ENCODE results near the gene NAA10. TPM values are rescaled to one million over a fixed set of nuclear protein-coding genes. Genes with fewer than 3 reads are reported as not detected.

NAA10 gene
- polyA plus RNA-seq, 3 donors = 54.7 to 62.2 (median 61.4) TPM

DNA sequence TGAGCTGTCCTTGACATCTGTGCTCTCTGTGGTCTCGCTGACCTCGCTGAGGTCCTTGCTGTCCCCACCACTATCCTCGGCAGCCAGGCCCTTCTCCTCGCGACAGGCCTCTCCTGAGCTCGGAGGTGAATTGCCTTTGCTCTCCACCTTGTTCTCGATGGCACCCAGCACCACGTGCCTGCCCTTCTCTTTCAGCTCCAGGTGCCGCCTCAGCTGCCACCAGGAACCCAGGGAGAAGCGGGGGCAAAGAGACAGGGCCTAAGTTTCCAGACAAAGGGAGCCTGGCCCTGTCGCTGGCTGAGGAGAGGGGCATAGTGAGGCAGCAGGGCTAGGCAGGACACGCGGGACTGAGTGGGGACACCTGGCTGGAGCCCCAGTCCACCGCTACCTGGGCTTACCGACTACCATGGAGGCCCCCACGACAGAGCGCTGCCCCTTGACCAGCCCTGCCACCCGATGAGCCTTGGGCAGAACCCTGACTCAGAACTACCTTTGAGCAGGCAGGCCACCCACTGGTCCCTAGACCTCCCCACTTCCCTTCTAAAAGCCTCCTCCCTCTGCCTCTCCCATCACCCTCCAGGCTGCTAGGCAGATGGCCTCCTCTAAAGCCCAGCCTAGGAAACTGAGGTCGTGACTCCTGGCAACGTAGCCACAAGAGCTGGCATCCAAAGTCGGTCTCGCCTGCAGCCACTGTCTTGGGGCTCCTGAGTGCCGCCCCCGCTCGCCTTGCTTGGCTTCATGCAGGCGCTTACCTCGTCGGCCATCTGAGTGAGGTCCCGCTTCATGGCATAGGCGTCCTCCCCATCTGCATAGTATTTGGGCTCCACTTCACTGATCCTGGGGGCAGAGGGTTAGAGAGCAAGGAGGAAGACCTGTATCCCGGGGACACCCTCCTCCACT is 4.6 kb downstream of the NAA10 start:
- DNase-seq (ENCODE audit: low read depth in 3 of 3, low spot score in 2 of 3) = no peak

DNA sequence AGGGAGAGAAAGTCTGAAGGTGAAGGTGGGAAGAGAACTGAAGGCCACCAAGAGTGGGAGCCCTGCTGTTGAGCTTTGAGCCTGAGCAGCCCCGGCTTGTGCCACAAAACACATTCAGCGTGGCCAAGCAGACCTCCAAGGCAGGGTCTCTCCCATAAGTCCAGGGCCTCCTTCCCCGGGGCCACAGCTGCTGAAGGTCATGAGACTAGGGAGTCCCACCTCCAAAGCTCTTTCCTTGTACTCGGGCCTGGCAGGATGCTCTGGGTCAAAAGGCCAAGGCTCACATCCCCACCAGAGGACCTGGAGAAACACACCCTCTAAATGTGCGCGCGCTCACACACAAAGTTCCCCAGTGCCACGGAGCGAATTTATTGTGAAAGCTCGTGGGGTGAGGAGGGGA is 5.3 kb downstream of the NAA10 start:
- DNase-seq (ENCODE audit: low read depth in 3 of 3, low spot score in 2 of 3) = no peak

DNA sequence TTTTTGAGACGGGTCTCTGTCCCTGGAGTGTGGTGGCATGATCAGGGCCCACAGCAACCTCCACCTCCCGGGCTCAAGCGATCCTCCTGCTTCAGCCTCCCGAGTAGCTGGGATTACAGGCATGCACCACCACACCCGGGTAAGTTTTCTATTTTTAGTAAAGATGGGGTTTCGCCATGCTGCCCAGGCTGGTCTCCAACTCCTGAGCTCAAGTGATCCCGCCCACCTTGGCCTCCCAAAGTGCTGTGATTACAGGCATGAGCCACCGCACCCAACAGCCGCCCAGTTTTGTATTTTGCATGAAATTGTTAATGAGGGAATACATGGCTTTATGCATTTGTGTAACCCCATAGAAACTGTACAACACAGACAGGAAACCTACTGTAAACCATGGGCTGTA is 6.0 kb downstream of the NAA10 start:
- no peak for DNase-seq (ENCODE audit: low read depth in 3 of 3, low spot score in 2 of 3)

GRCh38 chrX:153927922-153928760 is 6.7 kb downstream of the NAA10 start:
- DNase-seq (ENCODE audit: low read depth in 3 of 3, low spot score in 2 of 3) = peak; percentile 71 to 86 (median 86)

GRCh38 chrX:153927672-153927921 is 7.2 kb downstream of the NAA10 start:
- no peak for DNase-seq (ENCODE audit: low read depth in 3 of 3, low spot score in 2 of 3)

GRCh38 chrX:153926858-153927671 is 7.8 kb downstream of the NAA10 start:
- DNase-seq (ENCODE audit: low read depth in 3 of 3, low spot score in 2 of 3) = no peak

DNA sequence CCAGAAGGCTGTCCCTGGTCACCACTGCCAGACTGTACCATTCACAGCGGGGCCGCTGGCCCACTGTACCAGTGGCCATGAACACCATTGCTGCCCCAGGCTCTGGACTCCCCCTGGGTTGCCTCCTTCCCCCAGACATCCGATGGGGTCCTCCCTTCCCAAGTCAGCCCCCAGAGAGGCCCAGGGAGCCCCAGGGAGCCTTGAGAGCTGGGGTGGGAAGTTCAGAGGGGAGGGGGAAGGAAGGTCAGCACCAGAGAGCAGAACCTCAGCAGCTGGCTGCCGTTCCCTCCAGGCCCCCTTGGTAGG is 8.3 kb downstream of the NAA10 start:
- no peak for DNase-seq (ENCODE audit: low read depth in 3 of 3, low spot score in 2 of 3)

- DNase-seq (ENCODE audit: low read depth in 3 of 3, low spot score in 2 of 3) = no peak
Measured at GRCh38 chrX:153925739-153926551, 8.9 kb downstream of the NAA10 start, which contains the start of gene ARHGAP4. TSS of gene ARHGAP4 (minus strand) at chrX:153926264. CDS start at chrX:153926202, 62 bp downstream.

GRCh38 chrX:153925387-153925738 is 9.5 kb downstream of the NAA10 start:
- no peak for DNase-seq (ENCODE audit: low read depth in 3 of 3, low spot score in 2 of 3)

- no peak for DNase-seq (ENCODE audit: low read depth in 3 of 3, low spot score in 2 of 3)
Measured at GRCh38 chrX:153924149-153924861, 10.5 kb downstream of the NAA10 start.

DNA sequence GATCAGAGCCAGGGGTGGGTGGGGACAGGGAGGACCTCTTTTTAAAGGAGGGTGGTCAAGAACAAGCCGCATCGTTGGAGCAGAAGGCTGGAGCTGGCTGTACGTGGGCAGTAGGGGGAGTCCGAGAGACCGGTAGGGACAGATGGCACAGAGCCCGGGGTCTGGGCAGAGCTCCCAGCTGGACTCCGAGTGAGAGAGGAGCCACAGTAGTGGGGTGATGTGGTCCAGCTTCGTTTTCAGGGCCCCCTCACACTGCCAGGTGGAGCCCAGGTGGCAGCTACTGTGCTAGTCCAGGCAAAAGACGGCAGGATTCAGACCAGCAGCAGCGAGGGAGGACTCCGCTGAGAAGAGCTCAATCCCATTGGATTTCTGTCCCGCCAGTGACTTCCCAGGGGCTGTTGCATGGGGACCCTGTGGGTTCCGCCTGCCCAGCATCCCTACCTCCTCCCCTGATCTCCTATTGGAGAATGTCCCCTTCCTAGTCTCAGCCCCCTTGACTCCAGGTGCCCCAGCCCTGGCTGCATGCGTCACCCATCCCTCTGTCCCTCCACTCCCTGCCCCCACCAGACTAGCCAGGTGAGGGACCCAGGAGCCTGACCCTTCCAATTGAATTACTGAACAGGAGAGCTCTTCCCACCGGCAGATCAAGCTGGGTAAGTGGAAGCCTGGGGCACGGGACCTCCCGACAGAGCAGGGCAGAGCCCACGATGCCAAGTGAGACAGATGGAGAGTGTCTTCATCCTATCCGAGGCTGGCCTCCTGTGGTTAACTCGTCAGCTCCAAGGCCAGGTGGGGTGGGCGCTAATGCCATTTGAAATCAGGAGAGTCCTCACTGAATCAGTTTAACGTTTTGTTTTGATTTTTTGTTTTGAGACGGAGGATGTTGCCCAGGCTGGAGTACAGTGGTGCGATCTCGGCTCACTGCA is 11.6 kb downstream of the NAA10 start:
- no peak for DNase-seq (ENCODE audit: low read depth in 3 of 3, low spot score in 2 of 3)

GRCh38 chrX:153921511-153922446 is 13.1 kb downstream of the NAA10 start:
- DNase-seq (ENCODE audit: low read depth in 3 of 3, low spot score in 2 of 3) = no peak

DNA sequence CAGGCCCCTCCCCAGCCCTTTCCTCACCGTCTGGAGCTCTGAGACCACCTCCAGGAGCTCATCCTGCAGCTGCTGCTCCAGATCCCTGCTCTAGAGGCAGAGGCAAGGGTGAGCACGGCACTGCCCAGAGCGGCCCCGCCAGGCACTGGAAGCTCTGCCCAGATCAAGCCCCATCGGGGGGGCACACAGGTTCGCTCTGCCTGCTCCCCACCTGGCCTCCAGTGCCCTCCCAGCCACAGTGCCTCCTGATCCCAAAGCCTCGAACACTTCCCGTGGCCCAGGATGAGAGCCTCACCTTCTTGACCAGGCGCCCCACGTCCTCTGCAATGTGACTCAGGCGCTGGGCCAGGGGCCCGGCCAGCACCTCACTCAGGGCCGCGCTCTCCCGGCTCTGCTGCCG is 13.8 kb downstream of the NAA10 start:
- DNase-seq (ENCODE audit: low read depth in 3 of 3, low spot score in 2 of 3) = no peak

- no peak for DNase-seq (ENCODE audit: low read depth in 3 of 3, low spot score in 2 of 3)
Measured at GRCh38 chrX:153920546-153920945, 14.3 kb downstream of the NAA10 start.

DNA sequence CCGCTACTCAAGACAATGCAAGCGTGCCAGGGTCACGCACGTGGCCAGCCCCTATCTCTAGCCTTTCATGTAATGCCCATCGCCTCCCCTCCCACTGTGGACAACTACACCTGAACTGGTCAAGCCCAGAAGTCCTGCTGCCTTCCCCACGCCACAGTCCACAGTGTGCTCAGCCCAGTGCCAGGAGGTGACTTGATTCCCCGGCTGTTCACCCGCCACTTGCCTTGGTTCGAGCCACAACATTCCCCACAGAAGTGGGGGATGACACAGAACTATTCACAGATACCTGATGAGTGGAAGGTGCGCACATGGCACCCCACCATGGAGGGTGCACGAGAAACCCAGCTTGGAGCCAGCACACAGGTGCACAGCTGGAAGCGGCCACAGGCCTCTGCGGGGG is 15.6 kb downstream of the NAA10 start:
- no peak for DNase-seq (ENCODE audit: low read depth in 3 of 3, low spot score in 2 of 3)

DNA sequence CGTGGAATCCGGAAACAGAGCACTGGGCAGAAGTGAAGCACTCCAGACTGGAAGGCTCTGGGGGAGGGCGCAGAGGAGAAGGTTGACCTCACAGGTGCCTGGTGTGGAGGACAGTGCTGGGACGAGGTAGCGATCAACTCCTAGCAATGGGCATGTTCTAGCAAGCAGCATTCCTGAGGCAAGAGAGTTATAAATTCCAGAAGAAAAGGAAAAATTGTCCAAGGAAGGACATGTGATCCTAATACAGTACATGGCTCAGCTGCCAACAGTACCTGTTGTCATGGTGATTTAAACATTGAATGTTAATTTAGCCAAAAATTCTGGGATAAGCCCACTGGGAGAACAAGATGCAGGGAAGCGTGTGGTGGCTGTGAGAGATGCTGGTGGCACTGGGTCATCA is 17.0 kb downstream of the NAA10 start:
- no peak for DNase-seq (ENCODE audit: low read depth in 3 of 3, low spot score in 2 of 3)

DNA sequence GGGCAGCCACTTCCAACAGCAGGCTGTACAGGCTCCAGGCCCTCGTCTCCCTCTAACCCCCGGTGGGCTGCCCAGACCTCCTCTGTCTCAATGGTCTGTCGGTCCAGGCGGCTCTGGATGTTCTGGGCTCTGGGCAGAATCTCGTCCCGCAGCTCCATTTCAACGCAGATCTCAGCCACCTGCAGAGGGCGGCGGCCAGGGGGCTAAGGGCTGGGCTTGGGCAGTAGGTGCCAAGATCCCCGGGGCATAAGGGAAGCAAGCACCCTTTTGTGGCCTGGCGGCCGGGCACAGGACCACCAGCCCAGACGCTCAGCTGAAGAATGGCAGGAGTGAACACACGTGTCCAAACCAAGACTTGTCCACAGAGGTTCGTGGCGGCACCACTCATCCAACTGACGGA is 21.1 kb downstream of the NAA10 start:
- no peak for DNase-seq (ENCODE audit: low read depth in 3 of 3, low spot score in 2 of 3)

- no peak for DNase-seq (ENCODE audit: low read depth in 3 of 3, low spot score in 2 of 3)
Measured at GRCh38 chrX:153913211-153913610, 21.6 kb downstream of the NAA10 start.

Measured in right renal cortex interstitium (tissue), 3 donors.